GM23248 (cell line): ENCODE measurements around the gene FAM114A1.

Experiments used
- EZH2 ChIP-seq: fragments of 200-600 bp; sonication (generic); IDR thresholded peaks from 2 replicates; pipeline ENCODE4 v1.6.1; 2018; ENCODE audit warnings: antibody characterized with exemption, mild to moderate bottlenecking; ENCODE audit not compliant: insufficient read depth, poor library complexity, severe bottlenecking
- EZH2phosphoT487 ChIP-seq: fragments of 200-600 bp; sonication (generic); IDR thresholded peaks from 2 replicates; pipeline ENCODE4 v1.6.1; 2018; ENCODE audit warnings: antibody characterized with exemption, moderate library complexity, mild to moderate bottlenecking, low read depth; ENCODE audit not compliant: insufficient read depth

- TF ChIP-seq EZH2phosphoT487 (no peak), EZH2 (no peak)
Measured at GRCh38 chr4:38902221-38902620, 34.6 kb downstream of the FAM114A1 start.
